Measurements from ENCODE around the gene CBARP.

The CBARP gene

GRCh38 chr19:1241417-1242095, 3.8 kb upstream of the CBARP start, which contains the start of gene ATP5F1D:
Gene ATP5F1D (plus strand): TSS chr19:1241751. CDS start chr19:1241851, 100 bp downstream.
- H3K4me3 ChIP-seq (ENCODE audit: low read depth, low read length): peak within 1 kb of the TSS; percentile 72
- POLR2A ChIA-PET: interaction anchor here (0.6 to 1.8 kb wide), 5 partner anchors 12 to 249 kb away, joined by 3 to 13 read pairs (median 5); partner anchors contain the start of genes CIRBP and REEP6
- TF ChIP-seq CTCF (IDR thresholded peaks at IDR 0.05; ENCODE audit: insufficient read depth, low read length, missing control alignments): no peak
- no peak for DNase-seq (ENCODE audit: low read depth, low spot score)
- CTCF ChIA-PET: interaction anchor here (0.6 to 9.7 kb wide), 29 partner anchors 11 to 500 kb away, joined by 3 to 626 read pairs (median 4); partner anchors contain the start of gene CIRBP

GRCh38 chr19:1240925-1241324, 3.1 kb upstream of the CBARP start:
- CTCF ChIA-PET: interaction anchor here (0.6 to 9.7 kb wide), 36 partner anchors 12 to 501 kb away, joined by 3 to 626 read pairs (median 4); partner anchors contain the start of gene CIRBP
- no peak overlapping the region; the same call in 1 of the 2 replicates for H3K4me3 ChIP-seq (ENCODE audit: low read depth, low read length)
- DNase-seq (ENCODE audit: low read depth, low spot score): no peak
- TF ChIP-seq CTCF (IDR thresholded peaks at IDR 0.05; ENCODE audit: insufficient read depth, low read length, missing control alignments): no peak
- POLR2A ChIA-PET: interaction anchor here (0.7 to 1.8 kb wide), 3 partner anchors 12 to 28 kb away, joined by 5 to 13 read pairs (median 6); partner anchors contain the start of gene CIRBP

GRCh38 chr19:1239796-1240737, 2.3 kb upstream of the CBARP start:
- peak; percentile 70 for TF ChIP-seq CTCF (IDR thresholded peaks at IDR 0.05; ENCODE audit: insufficient read depth, low read length, missing control alignments)
- POLR2A ChIA-PET: interaction anchor here (1.8 to 1.9 kb wide), 2 partner anchors 29 kb away, joined by 6 to 13 read pairs; partner anchors contain the start of gene CIRBP
- peak overlapping the region; percentile 47 for H3K4me3 ChIP-seq (ENCODE audit: low read depth, low read length)
- no peak for DNase-seq (ENCODE audit: low read depth, low spot score)
- CTCF ChIA-PET: interaction anchor here (0.7 to 9.7 kb wide), 37 partner anchors 12 to 450 kb away, joined by 3 to 626 read pairs (median 4); partner anchors contain the start of gene CIRBP

- ChIA-PET POLR2A (interaction anchor here (1.9 kb wide), 1 partner anchor 30 kb away, joined by 6 read pairs; the partner anchor contains the start of gene CIRBP), CTCF (interaction anchor here (0.7 to 9.7 kb wide), 12 partner anchors 12 to 316 kb away, joined by 3 to 626 read pairs (median 5); partner anchors contain the start of gene CIRBP)
- no peak for TF ChIP-seq CTCF (IDR thresholded peaks at IDR 0.05; ENCODE audit: insufficient read depth, low read length, missing control alignments)
- no peak for DNase-seq (ENCODE audit: low read depth, low spot score)
- no peak overlapping the region for H3K4me3 ChIP-seq (ENCODE audit: low read depth, low read length)
Observed at GRCh38 chr19:1239420-1239795, 1.6 kb upstream of the CBARP start.

- H3K4me3 ChIP-seq (ENCODE audit: low read depth, low read length): peak overlapping the region; percentile 74
- no peak for TF ChIP-seq CTCF (IDR thresholded peaks at IDR 0.05; ENCODE audit: insufficient read depth, low read length, missing control alignments)
- DNase-seq (ENCODE audit: low read depth, low spot score): no peak
- CTCF ChIA-PET: interaction anchor here (0.5 to 9.7 kb wide), 13 partner anchors 11 to 315 kb away, joined by 3 to 626 read pairs (median 4); partner anchors contain the start of genes CIRBP and GPX4
- POLR2A ChIA-PET: interaction anchor here (0.9 to 1.9 kb wide), 2 partner anchors 28 to 31 kb away, joined by 3 to 6 read pairs; partner anchors contain the start of gene CIRBP
Observed at GRCh38 chr19:1238369-1239303, 831 bp upstream of the CBARP start.

All from AG04449 (cell line).